ENCODE data around the gene CDKL4.
"Not testable (repeated sequence)": the region's sequence is repeated elsewhere in the genome, so short reads cannot be mapped to it uniquely, and the experiment has no call there.

Gene CDKL4

DNA sequence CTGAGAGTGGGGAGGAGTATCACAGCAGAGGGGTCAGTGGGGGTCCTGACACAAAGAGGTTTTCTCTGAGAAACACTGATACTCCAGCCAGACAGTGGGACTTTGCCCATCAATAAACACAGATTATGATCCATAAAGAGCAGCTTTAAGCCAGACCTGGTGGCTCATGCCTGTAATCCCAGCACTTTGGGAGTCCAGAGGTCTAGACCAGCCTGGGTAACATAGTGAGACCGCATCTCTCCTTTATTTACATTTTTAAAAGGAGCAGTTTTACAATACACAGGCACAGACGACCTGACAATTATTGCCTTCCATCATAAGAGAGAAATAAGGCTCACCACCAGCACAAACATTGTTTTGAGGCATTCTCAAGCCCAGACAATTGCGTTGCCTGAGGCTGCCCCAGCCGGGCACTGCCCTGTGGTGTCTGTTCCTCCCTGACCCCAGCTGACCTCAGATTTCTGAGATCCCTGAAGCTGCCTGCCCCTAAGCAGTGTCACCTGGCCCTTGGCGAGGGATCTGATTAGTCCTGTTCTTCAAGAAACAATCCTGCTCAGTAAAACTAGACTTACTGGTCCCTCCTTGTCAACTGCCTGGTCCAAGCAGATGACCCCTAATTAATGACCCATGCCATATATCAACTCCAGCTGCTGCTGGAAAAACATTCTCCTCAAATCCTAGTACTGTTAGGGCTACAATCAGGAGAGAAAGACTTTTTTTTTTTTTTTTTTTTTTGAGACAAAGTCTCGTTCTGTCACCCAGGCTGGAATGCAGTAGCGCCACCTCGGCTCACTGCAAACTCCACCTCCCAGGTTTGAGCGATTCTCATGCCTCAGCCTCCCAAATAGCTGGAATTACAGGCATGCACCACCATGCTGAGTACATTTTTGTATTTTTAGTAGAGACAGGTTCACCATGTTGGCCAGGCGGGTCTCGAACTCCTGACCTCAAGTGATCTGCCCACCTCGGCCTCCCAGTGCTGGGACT is 63.5 kb downstream of the CDKL4 start:
- Histone ChIP-seq H3K4me1 (ENCODE audit: insufficient read depth, low read length) (peaks cover 5% of the 10 kb centered on the region; the same call in 1 of the 2 replicates), H3K9me3 (ENCODE audit: control insufficient read depth, insufficient read depth, low read length) (no peaks in the 10 kb centered on the region), H3K9ac (ENCODE audit: low read depth, low read length) (no peak overlapping the region), H3K36me3 (ENCODE audit: insufficient read depth, low read length) (no peaks in the 10 kb centered on the region)

DNA sequence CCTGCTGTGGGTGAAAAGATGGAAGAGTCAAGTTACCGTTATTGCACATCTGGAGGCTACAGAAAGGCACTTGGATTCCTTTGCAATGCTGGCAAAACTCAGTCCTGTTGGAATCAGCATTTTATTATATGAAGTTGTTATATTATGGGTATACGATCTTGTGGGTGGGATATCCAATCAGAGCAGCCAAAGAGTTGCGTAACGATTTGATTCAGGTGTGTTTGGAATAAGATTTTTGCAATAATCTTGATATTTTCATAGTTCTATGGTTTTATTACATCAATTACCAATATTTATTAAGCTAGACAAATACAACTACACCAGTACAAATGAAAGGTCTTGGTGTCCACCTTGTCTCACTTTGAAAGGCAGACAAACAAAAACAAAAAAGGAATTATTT is 65.0 kb downstream of the CDKL4 start:
- Histone ChIP-seq H3K4me1 (ENCODE audit: insufficient read depth, low read length) (peaks cover 5% of the 10 kb centered on the region; the same call in 1 of the 2 replicates), H3K9ac (ENCODE audit: low read depth, low read length) (no peak overlapping the region), H3K36me3 (ENCODE audit: insufficient read depth, low read length) (no peaks in the 10 kb centered on the region), H3K9me3 (ENCODE audit: control insufficient read depth, insufficient read depth, low read length) (no peaks in the 10 kb centered on the region)

DNA sequence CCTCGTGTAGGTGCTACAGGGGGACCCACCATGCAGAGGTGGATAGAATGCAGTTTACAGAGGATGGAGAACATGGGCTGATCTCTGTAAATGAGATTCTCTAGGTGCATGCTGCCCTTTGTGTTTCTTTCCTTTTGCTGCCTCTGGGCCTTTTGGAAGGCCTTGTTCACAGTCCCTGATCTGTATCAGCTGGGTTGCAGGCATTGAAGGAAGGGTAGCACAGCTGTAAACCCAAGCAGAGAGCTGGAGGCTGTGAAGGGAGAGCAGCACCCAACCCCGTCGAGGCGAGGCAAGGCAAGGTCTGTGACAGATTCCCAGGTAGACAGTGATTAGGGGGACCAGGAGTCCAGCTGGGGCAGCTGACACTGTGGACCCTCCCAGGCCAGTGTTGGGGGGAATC is 66.8 kb downstream of the CDKL4 start:
- H3K36me3 ChIP-seq (ENCODE audit: insufficient read depth, low read length): no peaks in the 10 kb centered on the region
- H3K4me1 ChIP-seq (ENCODE audit: insufficient read depth, low read length): peaks cover 5% of the 10 kb centered on the region; the same call in 1 of the 2 replicates
- no peak overlapping the region for H3K9ac ChIP-seq (ENCODE audit: low read depth, low read length)
- no peaks in the 10 kb centered on the region for H3K9me3 ChIP-seq (ENCODE audit: control insufficient read depth, insufficient read depth, low read length)

DNA sequence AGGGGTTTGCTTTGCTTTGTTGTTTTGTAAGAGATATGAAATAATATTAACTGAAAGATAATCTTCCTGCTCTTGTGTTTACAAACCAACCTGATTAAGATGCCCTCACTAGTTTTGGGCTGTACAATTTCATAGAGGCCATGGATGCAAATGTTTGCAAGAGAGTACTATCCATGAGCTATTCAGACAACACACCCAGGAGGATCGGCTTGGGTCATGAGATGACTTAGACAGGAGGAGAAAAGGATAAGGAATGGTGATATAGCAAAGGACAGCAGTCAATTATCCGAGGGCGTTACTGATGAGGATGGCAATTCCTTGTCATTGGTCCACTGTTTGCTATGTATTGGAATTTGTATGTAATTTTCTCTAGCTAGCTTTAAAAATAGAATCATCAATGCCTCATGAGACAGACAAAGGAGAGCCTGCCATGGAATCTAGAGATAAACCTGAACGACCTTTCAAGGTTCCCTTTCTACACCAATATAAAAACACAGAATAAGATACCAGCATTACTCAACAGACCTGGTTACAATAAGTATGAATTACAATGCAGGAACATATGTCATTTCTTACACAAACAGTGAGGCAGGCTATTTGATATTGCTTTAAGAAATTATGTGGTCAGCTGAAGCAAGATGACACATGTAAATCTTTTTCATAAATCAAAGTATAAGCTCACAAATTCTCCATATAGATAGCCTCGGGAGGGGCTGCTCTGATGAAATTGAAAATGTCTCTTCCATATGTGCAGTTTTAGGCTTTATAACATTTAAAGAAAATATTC is 68.6 kb downstream of the CDKL4 start:
- no peaks in the 10 kb centered on the region for H3K9me3 ChIP-seq (ENCODE audit: control insufficient read depth, insufficient read depth, low read length)
- H3K4me1 ChIP-seq (ENCODE audit: insufficient read depth, low read length): peaks cover 3% of the 10 kb centered on the region; the same call in 1 of the 2 replicates
- no peaks in the 10 kb centered on the region for H3K36me3 ChIP-seq (ENCODE audit: insufficient read depth, low read length)
- no peak overlapping the region for H3K9ac ChIP-seq (ENCODE audit: low read depth, low read length)

DNA sequence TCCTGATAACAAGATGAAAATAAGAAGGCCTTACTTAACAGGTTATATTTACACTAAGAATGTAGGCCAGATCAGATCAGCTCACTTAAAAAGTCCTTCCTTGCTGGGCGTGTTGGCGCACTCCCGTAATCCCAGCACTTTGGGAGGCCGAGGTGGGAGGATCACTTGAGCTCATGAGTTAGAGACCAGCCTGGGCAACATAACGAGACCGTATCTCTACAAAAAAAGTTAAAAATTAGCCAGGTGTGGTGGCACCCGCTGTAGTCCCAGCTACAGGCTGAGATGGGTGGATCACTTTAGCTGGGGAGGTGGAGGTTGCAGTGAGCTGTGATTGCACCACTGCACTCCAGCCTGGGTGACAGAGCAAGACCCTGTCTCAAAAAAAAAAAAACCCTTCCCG is 69.7 kb downstream of the CDKL4 start:
- Histone ChIP-seq H3K9ac (ENCODE audit: low read depth, low read length) (no peak overlapping the region), H3K4me1 (ENCODE audit: insufficient read depth, low read length) (no peaks in the 10 kb centered on the region), H3K36me3 (ENCODE audit: insufficient read depth, low read length) (no peaks in the 10 kb centered on the region), H3K9me3 (ENCODE audit: control insufficient read depth, insufficient read depth, low read length) (no peaks in the 10 kb centered on the region)

DNA sequence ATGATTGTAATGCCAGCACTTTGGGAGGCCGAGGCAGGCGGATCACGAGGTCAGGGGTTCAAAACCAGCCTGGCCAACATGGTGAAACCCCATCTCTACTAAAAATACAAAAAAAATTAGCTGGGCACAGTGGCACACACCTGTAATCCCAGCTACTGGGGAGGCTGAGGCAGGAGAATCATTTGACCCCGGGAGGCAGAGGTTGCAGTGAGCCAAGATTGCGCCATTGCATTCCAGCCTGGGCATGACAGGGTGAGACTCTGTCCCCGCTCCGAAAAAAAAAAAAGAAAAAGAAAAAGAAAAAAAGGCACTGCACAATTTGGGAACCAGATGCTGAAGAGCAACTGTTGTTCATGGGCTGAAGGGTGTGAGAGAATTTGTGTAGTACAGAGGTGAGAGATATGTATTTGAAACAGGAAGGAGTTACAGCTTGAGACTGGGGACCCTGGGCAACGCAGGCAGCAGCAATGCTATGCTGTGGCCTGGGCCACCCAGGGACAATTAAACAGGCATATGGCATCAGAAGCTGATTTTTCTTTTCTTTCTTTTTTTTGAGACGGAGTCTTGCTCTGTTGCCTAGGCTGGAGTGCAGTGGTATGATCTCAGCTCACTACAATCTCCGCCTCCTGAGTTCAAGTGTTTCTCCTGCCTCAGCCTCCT is 71.6 kb downstream of the CDKL4 start:
- H3K4me1 ChIP-seq (ENCODE audit: insufficient read depth, low read length); H3K9ac ChIP-seq (ENCODE audit: low read depth, low read length); H3K9me3 ChIP-seq (ENCODE audit: control insufficient read depth, insufficient read depth, low read length); H3K36me3 ChIP-seq (ENCODE audit: insufficient read depth, low read length): not testable (repeated sequence)

DNA sequence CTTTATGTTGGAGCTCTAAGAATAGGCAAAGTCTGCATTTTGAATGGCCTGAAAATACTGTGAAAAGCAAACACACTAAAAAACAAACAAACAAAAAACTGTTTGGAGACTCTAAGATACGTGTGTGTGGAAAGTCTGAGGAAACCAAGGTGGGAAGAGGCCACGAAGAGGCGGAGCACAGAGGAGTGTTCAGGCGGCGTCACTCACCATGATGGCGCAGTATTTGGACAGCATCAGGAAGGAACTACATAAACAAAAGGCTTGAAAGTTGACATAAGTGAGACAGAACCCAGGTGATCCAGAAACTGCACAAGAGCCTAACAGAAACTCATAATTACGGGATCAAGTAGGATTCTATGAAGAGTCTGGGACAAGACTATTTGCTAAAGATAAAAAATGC is 72.1 kb downstream of the CDKL4 start:
- Histone ChIP-seq H3K9ac (ENCODE audit: low read depth, low read length) (no peak overlapping the region), H3K9me3 (ENCODE audit: control insufficient read depth, insufficient read depth, low read length) (no peaks in the 10 kb centered on the region), H3K4me1 (ENCODE audit: insufficient read depth, low read length) (no peaks in the 10 kb centered on the region), H3K36me3 (ENCODE audit: insufficient read depth, low read length) (no peaks in the 10 kb centered on the region)

DNA sequence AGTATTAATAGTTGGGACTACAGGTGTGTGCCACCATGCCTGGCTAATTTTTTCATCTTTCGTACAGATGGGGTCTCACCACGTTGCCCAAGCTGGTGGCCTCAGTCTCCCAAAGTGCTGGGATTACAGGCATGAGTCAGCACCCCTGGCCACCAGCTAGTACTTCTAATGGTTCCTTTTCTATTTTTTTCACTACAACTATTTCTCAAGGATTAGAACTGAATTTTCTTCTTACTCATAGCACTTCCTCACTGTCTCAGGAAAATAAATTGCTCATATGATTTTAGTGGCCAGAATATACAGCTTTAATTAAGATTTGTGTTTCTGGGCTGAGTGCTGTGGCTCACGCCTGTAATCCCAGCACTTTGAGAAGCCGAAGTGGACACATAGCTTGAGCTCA is 79.7 kb downstream of the CDKL4 start:
- Histone ChIP-seq H3K36me3 (ENCODE audit: insufficient read depth, low read length) (no peaks in the 10 kb centered on the region), H3K4me1 (ENCODE audit: insufficient read depth, low read length) (no peaks in the 10 kb centered on the region), H3K9ac (ENCODE audit: low read depth, low read length) (no peak overlapping the region), H3K9me3 (ENCODE audit: control insufficient read depth, insufficient read depth, low read length) (no peaks in the 10 kb centered on the region)

DNA sequence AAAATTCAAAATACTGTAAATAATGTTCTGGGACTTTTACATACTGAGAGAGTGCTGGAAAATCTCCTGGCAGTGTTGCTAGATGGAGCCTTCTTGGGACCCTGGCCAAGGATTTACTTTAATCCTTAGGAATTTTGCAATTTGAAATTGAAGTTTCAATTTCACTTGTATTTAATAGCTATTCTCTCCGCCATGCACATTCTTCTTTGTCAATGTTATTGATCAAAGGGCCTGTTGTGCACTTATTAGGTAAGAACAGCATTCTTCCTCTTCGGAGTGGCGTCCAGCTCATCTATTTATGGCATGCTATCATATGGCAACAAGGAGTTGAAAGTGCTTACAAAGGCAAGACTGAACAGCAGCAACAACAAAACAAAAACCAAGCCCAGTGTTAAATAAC is 82.8 kb downstream of the CDKL4 start:
- Histone ChIP-seq H3K4me1 (ENCODE audit: insufficient read depth, low read length) (no peaks in the 10 kb centered on the region), H3K36me3 (ENCODE audit: insufficient read depth, low read length) (no peaks in the 10 kb centered on the region), H3K9me3 (ENCODE audit: control insufficient read depth, insufficient read depth, low read length) (no peaks in the 10 kb centered on the region)

DNA sequence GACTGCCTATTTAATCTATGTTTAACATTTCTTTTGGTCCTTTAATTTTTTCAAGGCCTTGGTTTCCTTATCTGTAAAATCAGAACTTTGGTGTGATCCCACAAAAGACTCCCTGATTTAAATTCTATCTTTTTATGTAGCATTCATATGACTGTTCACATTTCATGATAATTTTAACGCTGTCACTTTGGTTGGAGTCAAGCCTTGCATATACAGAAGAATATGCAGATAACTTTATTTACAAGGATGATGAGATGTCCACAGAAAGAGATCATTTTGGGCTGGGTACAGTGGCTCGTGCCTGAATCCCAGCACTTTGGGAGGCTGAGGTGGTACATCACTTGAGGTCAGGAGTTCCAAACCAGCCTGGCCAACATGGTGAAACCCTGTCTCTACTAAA is 84.5 kb downstream of the CDKL4 start:
- Histone ChIP-seq H3K36me3 (ENCODE audit: insufficient read depth, low read length) (no peaks in the 10 kb centered on the region), H3K9ac (ENCODE audit: low read depth, low read length) (no peak overlapping the region), H3K9me3 (ENCODE audit: control insufficient read depth, insufficient read depth, low read length) (no peaks in the 10 kb centered on the region), H3K4me1 (ENCODE audit: insufficient read depth, low read length) (peaks cover 10% of the 10 kb centered on the region)

More for the DNA sequence above, 82.8 kb downstream of the CDKL4 start:
- H3K9ac ChIP-seq (ENCODE audit: low read depth, low read length): no peak overlapping the region

DNA sequence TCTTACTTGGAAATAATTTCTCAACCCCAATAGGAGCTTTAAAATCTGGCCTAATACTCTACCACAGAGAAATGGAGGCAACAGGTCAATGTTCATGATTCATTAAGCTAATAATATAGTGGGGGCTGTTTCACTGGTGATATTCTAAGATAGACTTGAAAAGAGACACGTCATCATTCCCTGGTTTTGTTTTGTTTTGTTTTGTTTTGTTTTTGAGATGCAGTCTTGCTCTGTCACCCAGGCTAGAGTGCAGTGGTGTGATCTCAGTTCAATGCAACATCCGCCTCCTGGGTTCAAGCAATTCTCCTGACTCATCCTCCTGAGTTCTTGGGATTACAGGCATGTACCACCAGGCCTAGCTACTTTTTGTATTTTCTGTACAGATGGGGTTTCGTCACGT is 85.4 kb downstream of the CDKL4 start:
- Histone ChIP-seq H3K36me3 (ENCODE audit: insufficient read depth, low read length) (no peaks in the 10 kb centered on the region), H3K9ac (ENCODE audit: low read depth, low read length) (no peak overlapping the region), H3K4me1 (ENCODE audit: insufficient read depth, low read length) (peaks cover 10% of the 10 kb centered on the region), H3K9me3 (ENCODE audit: control insufficient read depth, insufficient read depth, low read length) (no peaks in the 10 kb centered on the region)

DNA sequence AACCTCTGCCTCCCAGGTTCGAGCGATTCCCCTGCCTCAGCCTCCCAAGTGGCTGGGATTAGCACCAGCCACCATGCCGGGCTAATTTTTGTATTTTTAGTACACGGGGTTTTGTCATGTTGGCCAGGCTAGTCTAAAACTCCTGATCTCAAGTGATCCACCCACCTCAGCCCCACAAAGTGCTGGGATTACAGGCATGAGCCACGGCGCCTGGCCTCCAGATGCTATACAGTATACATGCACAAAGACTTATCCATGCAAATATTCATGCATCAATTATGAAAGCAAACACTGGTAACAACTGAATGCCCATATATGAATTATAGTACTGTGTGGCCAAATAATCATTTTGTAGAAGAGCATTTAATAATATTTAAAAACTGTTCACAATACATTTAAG is 86.9 kb downstream of the CDKL4 start:
- Histone ChIP-seq H3K4me1 (ENCODE audit: insufficient read depth, low read length) (peaks cover 10% of the 10 kb centered on the region), H3K36me3 (ENCODE audit: insufficient read depth, low read length) (no peaks in the 10 kb centered on the region), H3K9ac (ENCODE audit: low read depth, low read length) (no peak overlapping the region), H3K9me3 (ENCODE audit: control insufficient read depth, insufficient read depth, low read length) (no peaks in the 10 kb centered on the region)

DNA sequence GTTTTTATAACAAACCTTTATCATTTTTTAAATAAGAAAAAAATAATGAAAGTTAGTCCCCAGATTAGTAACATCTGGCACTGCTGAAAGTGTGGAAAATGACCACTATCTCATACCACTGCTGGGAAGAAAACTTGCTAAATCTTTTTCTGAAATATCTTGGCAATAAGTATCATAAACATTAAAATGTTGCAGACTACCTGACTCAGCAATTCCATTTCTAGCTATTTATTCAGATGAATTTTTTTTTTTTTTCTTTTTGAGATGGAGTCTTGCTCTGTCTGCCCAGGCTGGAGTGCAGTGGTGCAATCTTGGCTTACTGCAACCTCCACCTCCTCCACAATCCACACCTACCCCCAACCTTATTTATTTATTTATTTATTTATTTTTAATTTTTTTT is 87.7 kb downstream of the CDKL4 start:
- no peaks in the 10 kb centered on the region for H3K9me3 ChIP-seq (ENCODE audit: control insufficient read depth, insufficient read depth, low read length)
- peaks cover 10% of the 10 kb centered on the region for H3K4me1 ChIP-seq (ENCODE audit: insufficient read depth, low read length)
- no peaks in the 10 kb centered on the region for H3K36me3 ChIP-seq (ENCODE audit: insufficient read depth, low read length)
- H3K9ac ChIP-seq (ENCODE audit: low read depth, low read length): no peak overlapping the region

DNA sequence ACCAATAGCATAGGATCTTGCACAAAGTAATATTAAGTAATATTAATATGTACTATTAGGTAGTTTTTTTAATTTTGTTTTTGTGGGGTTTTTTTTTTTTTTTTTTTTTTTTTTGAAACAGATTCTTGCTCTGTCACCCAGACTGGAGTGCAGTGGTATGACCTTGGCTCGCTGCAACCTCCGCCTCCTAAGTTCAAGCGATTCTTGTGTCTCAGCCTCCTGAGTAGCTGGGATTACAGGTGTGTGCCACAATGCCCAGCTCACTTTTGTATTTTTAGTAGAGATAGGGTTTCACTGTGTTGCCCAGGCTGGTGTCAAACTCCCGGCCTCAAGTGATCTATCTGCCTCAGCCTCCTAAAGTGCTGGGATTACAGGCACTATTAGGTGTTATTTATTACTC is 88.2 kb downstream of the CDKL4 start:
- not testable (repeated sequence) for H3K9me3 ChIP-seq (ENCODE audit: control insufficient read depth, insufficient read depth, low read length); H3K36me3 ChIP-seq (ENCODE audit: insufficient read depth, low read length); H3K9ac ChIP-seq (ENCODE audit: low read depth, low read length); H3K4me1 ChIP-seq (ENCODE audit: insufficient read depth, low read length)

Measured in ES-I3 (cell line).